ENCODE data around the gene RABL3.
"Not testable (repeated sequence)": the region's sequence is repeated elsewhere in the genome, so short reads cannot be mapped to it uniquely, and the experiment has no call there.

Gene RABL3

GRCh38 chr3:120752230-120752629 is 9.9 kb upstream of the RABL3 start:
- H3K27me3 ChIP-seq (ENCODE audit: control insufficient read depth in 1 of 2, insufficient read depth in 2 of 2, low read length in 2 of 2): no peaks in the 10 kb centered on the region
- no peaks in the 10 kb centered on the region for H3K4me1 ChIP-seq (ENCODE audit: control insufficient read depth in 1 of 2, insufficient read depth in 2 of 2, low read length in 2 of 2)
- H3K36me3 ChIP-seq (ENCODE audit: control insufficient read depth in 1 of 2, insufficient read depth in 2 of 2, low read length in 2 of 2): peaks cover 14 to 23% of the 10 kb centered on the region in 2 donors
- no peaks in the 10 kb centered on the region for H3K9me3 ChIP-seq (ENCODE audit: control insufficient read depth in 1 of 2, low read length in 2 of 2)
- no peak overlapping the region for H3K27ac ChIP-seq (ENCODE audit: low read depth, low read length)
- H3K4me3 ChIP-seq (ENCODE audit: low read depth in 1 of 2, low read length in 2 of 2): no peak overlapping the region
- H3K9ac ChIP-seq (ENCODE audit: low read depth in 1 of 2, low read length in 2 of 2): no peak overlapping the region

GRCh38 chr3:120749843-120750242 is 7.5 kb upstream of the RABL3 start:
- Histone ChIP-seq H3K27ac (ENCODE audit: low read depth, low read length) (no peak overlapping the region), H3K36me3 (ENCODE audit: control insufficient read depth in 1 of 2, insufficient read depth in 2 of 2, low read length in 2 of 2) (peaks cover 9 to 23% of the 10 kb centered on the region in 2 donors), H3K9ac (ENCODE audit: low read depth in 1 of 2, low read length in 2 of 2) (no peak overlapping the region)

GRCh38 chr3:120745466-120745865 is 3.1 kb upstream of the RABL3 start:
- no peak overlapping the region for H3K4me3 ChIP-seq (ENCODE audit: low read depth in 1 of 2, low read length in 2 of 2)
- peaks cover 10 to 11% of the 10 kb centered on the region in 2 donors for H3K4me1 ChIP-seq (ENCODE audit: control insufficient read depth in 1 of 2, insufficient read depth in 2 of 2, low read length in 2 of 2)
- H3K36me3 ChIP-seq (ENCODE audit: control insufficient read depth in 1 of 2, insufficient read depth in 2 of 2, low read length in 2 of 2): peaks cover 0 to 2% of the 10 kb centered on the region in 2 donors
- no peak overlapping the region for H3K27ac ChIP-seq (ENCODE audit: low read depth, low read length)
- no peak overlapping the region for H3K9ac ChIP-seq (ENCODE audit: low read depth in 1 of 2, low read length in 2 of 2)
- H3K27me3 ChIP-seq (ENCODE audit: control insufficient read depth in 1 of 2, insufficient read depth in 2 of 2, low read length in 2 of 2): no peaks in the 10 kb centered on the region
- no peaks in the 10 kb centered on the region for H3K9me3 ChIP-seq (ENCODE audit: control insufficient read depth in 1 of 2, low read length in 2 of 2)

More at GRCh38 chr3:120749843-120750242, 7.5 kb upstream of the RABL3 start:
- H3K4me1 ChIP-seq (ENCODE audit: control insufficient read depth in 1 of 2, insufficient read depth in 2 of 2, low read length in 2 of 2): no peaks in the 10 kb centered on the region
- no peaks in the 10 kb centered on the region for H3K9me3 ChIP-seq (ENCODE audit: control insufficient read depth in 1 of 2, low read length in 2 of 2)
- H3K4me3 ChIP-seq (ENCODE audit: low read depth in 1 of 2, low read length in 2 of 2): no peak overlapping the region
- H3K27me3 ChIP-seq (ENCODE audit: control insufficient read depth in 1 of 2, insufficient read depth in 2 of 2, low read length in 2 of 2): no peaks in the 10 kb centered on the region

- Histone ChIP-seq H3K36me3 (ENCODE audit: control insufficient read depth in 1 of 2, insufficient read depth in 2 of 2, low read length in 2 of 2) (no peaks in the 10 kb centered on the region), H3K9me3 (ENCODE audit: control insufficient read depth in 1 of 2, low read length in 2 of 2) (no peaks in the 10 kb centered on the region), H3K4me1 (ENCODE audit: control insufficient read depth in 1 of 2, insufficient read depth in 2 of 2, low read length in 2 of 2) (peaks cover 10 to 11% of the 10 kb centered on the region in 2 donors), H3K27ac (ENCODE audit: low read depth, low read length) (no peak overlapping the region), H3K27me3 (ENCODE audit: control insufficient read depth in 1 of 2, insufficient read depth in 2 of 2, low read length in 2 of 2) (no peaks in the 10 kb centered on the region), H3K9ac (ENCODE audit: low read depth in 1 of 2, low read length in 2 of 2) (peak overlapping the region; percentile 96 to 97), H3K4me3 (ENCODE audit: low read depth in 1 of 2, low read length in 2 of 2) (peak overlapping the region; percentile 96 to 98)
Observed at GRCh38 chr3:120743556-120744195, 1.4 kb upstream of the RABL3 start.

GRCh38 chr3:120742849-120743365 is 591 bp upstream of the RABL3 start:
- no peaks in the 10 kb centered on the region for H3K9me3 ChIP-seq (ENCODE audit: control insufficient read depth in 1 of 2, low read length in 2 of 2)
- no peaks in the 10 kb centered on the region for H3K27me3 ChIP-seq (ENCODE audit: control insufficient read depth in 1 of 2, insufficient read depth in 2 of 2, low read length in 2 of 2)
- H3K4me1 ChIP-seq (ENCODE audit: control insufficient read depth in 1 of 2, insufficient read depth in 2 of 2, low read length in 2 of 2): peaks cover 10 to 11% of the 10 kb centered on the region in 2 donors
- H3K27ac ChIP-seq (ENCODE audit: low read depth, low read length): peak overlapping the region; percentile 87
- H3K9ac ChIP-seq (ENCODE audit: low read depth in 1 of 2, low read length in 2 of 2): peak overlapping the region; percentile 96 to 97
- H3K36me3 ChIP-seq (ENCODE audit: control insufficient read depth in 1 of 2, insufficient read depth in 2 of 2, low read length in 2 of 2): no peaks in the 10 kb centered on the region
- peak overlapping the region; percentile 96 to 98 for H3K4me3 ChIP-seq (ENCODE audit: low read depth in 1 of 2, low read length in 2 of 2)

- Histone ChIP-seq H3K9me3 (ENCODE audit: control insufficient read depth in 1 of 2, low read length in 2 of 2) (peaks cover 0 to 2% of the 10 kb centered on the region in 2 donors), H3K4me1 (ENCODE audit: control insufficient read depth in 1 of 2, insufficient read depth in 2 of 2, low read length in 2 of 2) (peaks cover 10 to 11% of the 10 kb centered on the region in 2 donors), H3K36me3 (ENCODE audit: control insufficient read depth in 1 of 2, insufficient read depth in 2 of 2, low read length in 2 of 2) (no peaks in the 10 kb centered on the region), H3K4me3 (ENCODE audit: low read depth in 1 of 2, low read length in 2 of 2) (peak overlapping the region; percentile 96 to 98), H3K27ac (ENCODE audit: low read depth, low read length) (peak overlapping the region; percentile 97), H3K9ac (ENCODE audit: low read depth in 1 of 2, low read length in 2 of 2) (peak overlapping the region; percentile 52 to 97), H3K27me3 (ENCODE audit: control insufficient read depth in 1 of 2, insufficient read depth in 2 of 2, low read length in 2 of 2) (no peaks in the 10 kb centered on the region)
Observed at GRCh38 chr3:120741837-120742197, 499 bp downstream of the RABL3 start.

- H3K27ac ChIP-seq (ENCODE audit: low read depth, low read length): no peak overlapping the region
Observed at GRCh38 chr3:120741320-120741719, 996 bp downstream of the RABL3 start.

GRCh38 chr3:120738006-120738405 is 4.3 kb downstream of the RABL3 start:
- H3K4me1 ChIP-seq (ENCODE audit: control insufficient read depth in 1 of 2, insufficient read depth in 2 of 2, low read length in 2 of 2); H3K36me3 ChIP-seq (ENCODE audit: control insufficient read depth in 1 of 2, insufficient read depth in 2 of 2, low read length in 2 of 2); H3K27ac ChIP-seq (ENCODE audit: low read depth, low read length); H3K4me3 ChIP-seq (ENCODE audit: low read depth in 1 of 2, low read length in 2 of 2); H3K9ac ChIP-seq (ENCODE audit: low read depth in 1 of 2, low read length in 2 of 2); H3K9me3 ChIP-seq (ENCODE audit: control insufficient read depth in 1 of 2, low read length in 2 of 2); H3K27me3 ChIP-seq (ENCODE audit: control insufficient read depth in 1 of 2, insufficient read depth in 2 of 2, low read length in 2 of 2): not testable (repeated sequence)

More at GRCh38 chr3:120741320-120741719, 996 bp downstream of the RABL3 start:
- Histone ChIP-seq H3K9ac (ENCODE audit: low read depth in 1 of 2, low read length in 2 of 2) (no peak overlapping the region), H3K27me3 (ENCODE audit: control insufficient read depth in 1 of 2, insufficient read depth in 2 of 2, low read length in 2 of 2) (no peaks in the 10 kb centered on the region), H3K4me1 (ENCODE audit: control insufficient read depth in 1 of 2, insufficient read depth in 2 of 2, low read length in 2 of 2) (peaks cover 10 to 11% of the 10 kb centered on the region in 2 donors), H3K4me3 (ENCODE audit: low read depth in 1 of 2, low read length in 2 of 2) (peak overlapping the region; percentile 96 to 98), H3K36me3 (ENCODE audit: control insufficient read depth in 1 of 2, insufficient read depth in 2 of 2, low read length in 2 of 2) (no peaks in the 10 kb centered on the region), H3K9me3 (ENCODE audit: control insufficient read depth in 1 of 2, low read length in 2 of 2) (peaks cover 0 to 2% of the 10 kb centered on the region in 2 donors)

GRCh38 chr3:120730576-120731542 is 11.5 kb downstream of the RABL3 start:
- Histone ChIP-seq H3K27me3 (ENCODE audit: control insufficient read depth in 1 of 2, insufficient read depth in 2 of 2, low read length in 2 of 2) (no peaks in the 10 kb centered on the region), H3K9me3 (ENCODE audit: control insufficient read depth in 1 of 2, low read length in 2 of 2) (no peaks in the 10 kb centered on the region), H3K36me3 (ENCODE audit: control insufficient read depth in 1 of 2, insufficient read depth in 2 of 2, low read length in 2 of 2) (peaks cover 6 to 7% of the 10 kb centered on the region in 2 donors), H3K9ac (ENCODE audit: low read depth in 1 of 2, low read length in 2 of 2) (no peak overlapping the region), H3K4me3 (ENCODE audit: low read depth in 1 of 2, low read length in 2 of 2) (no peak overlapping the region), H3K4me1 (ENCODE audit: control insufficient read depth in 1 of 2, insufficient read depth in 2 of 2, low read length in 2 of 2) (no peaks in the 10 kb centered on the region), H3K27ac (ENCODE audit: low read depth, low read length) (no peak overlapping the region)

GRCh38 chr3:120726791-120727190 is 15.5 kb downstream of the RABL3 start:
- H3K9ac ChIP-seq (ENCODE audit: low read depth in 1 of 2, low read length in 2 of 2): no peak overlapping the region
- no peak overlapping the region for H3K4me3 ChIP-seq (ENCODE audit: low read depth in 1 of 2, low read length in 2 of 2)
- no peaks in the 10 kb centered on the region for H3K27me3 ChIP-seq (ENCODE audit: control insufficient read depth in 1 of 2, insufficient read depth in 2 of 2, low read length in 2 of 2)
- peaks cover 6 to 7% of the 10 kb centered on the region in 2 donors for H3K36me3 ChIP-seq (ENCODE audit: control insufficient read depth in 1 of 2, insufficient read depth in 2 of 2, low read length in 2 of 2)
- H3K27ac ChIP-seq (ENCODE audit: low read depth, low read length): no peak overlapping the region
- H3K4me1 ChIP-seq (ENCODE audit: control insufficient read depth in 1 of 2, insufficient read depth in 2 of 2, low read length in 2 of 2): no peaks in the 10 kb centered on the region
- no peaks in the 10 kb centered on the region for H3K9me3 ChIP-seq (ENCODE audit: control insufficient read depth in 1 of 2, low read length in 2 of 2)
